ENCODE measurements around the gene CARM1. TPM values are rescaled to one million over a fixed set of nuclear protein-coding genes. Genes with fewer than 3 reads are reported as not detected.

Gene CARM1
- total and polyA plus RNA-seq, 2 of the 13 experiments (the other 11 are each of a cell fraction or from before 2014, with no cell fraction given), result 27.6 to 55.8 TPM

- TF ChIP-seq ZNF687 (CRISPR knock-in tag; IDR thresholded peaks at IDR 0.05), result peak; percentile 24; the same call in 1 of the 2 replicates
- no peak for TF ChIP-seq SOX13 (IDR thresholded peaks at IDR 0.05)
- TF ChIP-seq SOX13 (CRISPR knock-in tag; conservative IDR thresholded peaks at IDR 0.05 in 1 of 2, IDR thresholded peaks at IDR 0.05 in 1 of 2), result no peak
- TF ChIP-seq ZNF558 (CRISPR knock-in tag; IDR thresholded peaks at IDR 0.05; ENCODE audit: borderline replicate concordance), result no peak
- no peak for TF ChIP-seq ZNF224 (CRISPR knock-in tag; IDR thresholded peaks at IDR 0.05)
These were observed at the start of gene CARM1 (continued) for GRCh38 chr19:10870955-10871603.

GRCh38 chr19:10823690-10824089 lies 47.7 kb upstream of the CARM1 start:
- CTCF ChIA-PET (ENCODE audit: low intra/inter-chr PET ratio, low total read pairs), result no interaction called here
- peaks cover 0 to 2% of the 10 kb centered on the region in 2 experiments; a peak in 1 of 5 replicates for H3K27me3 ChIP-seq (ENCODE audit: control insufficient read depth in 1 of 2, insufficient read depth in 2 of 2, low read length in 2 of 2)
- POLR2A ChIA-PET, result no interaction called here
- no peak overlapping the region for H3K9ac ChIP-seq (ENCODE audit: insufficient read depth, low read depth, low read length)
- FAIRE-seq (no peak), ATAC-seq (no peak), DNase-seq (ENCODE audit: low spot score) (no peak)
- in situ Hi-C loops (cut with HindIII; ENCODE audit: extremely low pct_ligation_motif_present, low pct_unique_long_range_greater_than_20kb) (no loop called here), intact Hi-C loops (cut with micrococcal nuclease; ENCODE audit: unreplicated experiment) (no loop called here)
- no peaks in the 10 kb centered on the region; the same call in 1 of the 2 replicates for H4K20me1 ChIP-seq (ENCODE audit: insufficient read depth, low read length)
- no TSS peak for BruUV-seq (replicated peaks)
- H3K4me2 ChIP-seq (ENCODE audit: low read depth, low read length), result no peak overlapping the region
- no peak overlapping the region for H2AFZ ChIP-seq (ENCODE audit: low read length)
- no peak for TF ChIP-seq ZNF207 (IDR thresholded peaks at IDR 0.05; ENCODE audit: borderline replicate concordance)
- no peak for TF ChIP-seq DDIT3 (CRISPR knock-in tag; IDR thresholded peaks at IDR 0.05)
- TF ChIP-seq ZNF576 (CRISPR knock-in tag; IDR thresholded peaks at IDR 0.05), result no peak
- no peak for TF ChIP-seq PAF1 (CRISPR knock-in tag; IDR thresholded peaks at IDR 0.05)
- no peak for TF ChIP-seq MTA1 (CRISPR knock-in tag; IDR thresholded peaks at IDR 0.05; ENCODE audit: borderline replicate concordance)
- no peak for TF ChIP-seq IRX3 (CRISPR knock-in tag; IDR thresholded peaks at IDR 0.05; ENCODE audit: borderline replicate concordance, low read depth)
- no peak for TF ChIP-seq ZNF513 (CRISPR knock-in tag; conservative IDR thresholded peaks at IDR 0.05)
- no peaks in the 10 kb centered on the region for H3K9me3 ChIP-seq (ENCODE audit: low read length)
- peaks cover 25 to 50% of the 10 kb centered on the region in 2 experiments for H3K36me3 ChIP-seq (replicated peaks in 1 of 2; ENCODE audit: control insufficient read depth in 1 of 2, insufficient read depth in 2 of 2, low read length in 2 of 2)
- WGBS (ENCODE audit: low lambda C conversion rate), result 97% methylated on average over 12 of the region's 12 CpGs
- no peak overlapping the region for H3K4me3 ChIP-seq (replicated peaks in 1 of 3; ENCODE audit: insufficient read depth in 1 of 3, low read depth in 2 of 3, low read length in 3 of 3)
- no peak overlapping the region for H3K27ac ChIP-seq (ENCODE audit: extremely low read length, insufficient read depth, low read length)
- H3K79me2 ChIP-seq (ENCODE audit: insufficient read depth, low read length), result no peaks in the 10 kb centered on the region
- no peaks in the 10 kb centered on the region for H3K4me1 ChIP-seq (ENCODE audit: insufficient read depth, low read length)
